K562 (cell line): ENCODE results near the gene THADA.

Experiments used
- ATF2 ChIP-seq: sonication (generic); formaldehyde crosslinking; IDR thresholded peaks from 2 replicates; pipeline ENCODE4 v1.8.1; 2022; ENCODE audit warnings: missing genetic modification reagents
- COPS2 ChIP-seq: fragments of 450-650 bp; conservative IDR thresholded peaks from 2 replicates; pipeline ENCODE4 v1.6.1; 2016; ENCODE audit warnings: mild to moderate bottlenecking, moderate library complexity
- CTCF ChIP-seq, 3 experiments: IDR thresholded peaks in 2 of 3; conservative IDR thresholded peaks in 1 of 3; 2 replicates each; pipeline ENCODE4 v1.5.1; 2011 to 2012; ENCODE audit warnings: low read length in 3 of 3, mild to moderate bottlenecking in 3 of 3, control low read depth in 2 of 3, improper control_type of control experiment in 1 of 3, inconsistent platforms in 1 of 3, low read depth in 1 of 3, mixed read lengths in 1 of 3, moderate library complexity in 1 of 3; ENCODE audit not compliant: insufficient read depth in 2 of 3
- ELK1 ChIP-seq: sonication (generic); formaldehyde crosslinking; IDR thresholded peaks from 2 replicates; pipeline ENCODE4 v1.8.1; 2022; ENCODE audit warnings: missing genetic modification reagents
- EZH2 ChIP-seq: IDR thresholded peaks from 2 replicates; pipeline ENCODE4 v1.6.1; 2012; ENCODE audit warnings: low read depth, mild to moderate bottlenecking, inconsistent platforms, low read length, borderline replicate concordance
- IRF1 ChIP-seq: sonication (generic); formaldehyde crosslinking; IDR thresholded peaks from 2 replicates; pipeline ENCODE4 v1.8.0; 2022; ENCODE audit warnings: missing genetic modification reagents, mild to moderate bottlenecking, borderline replicate concordance
- KLF16 ChIP-seq: IDR thresholded peaks from 2 replicates; pipeline ENCODE4 v1.6.1; 2016; ENCODE audit warnings: antibody characterized with exemption
- MTA3 ChIP-seq: fragments of 450-650 bp; formaldehyde crosslinking; IDR thresholded peaks from 2 replicates; pipeline ENCODE4 v1.6.1; 2017; ENCODE audit warnings: mild to moderate bottlenecking, borderline replicate concordance
- MYBL2 ChIP-seq, 2 experiments: fragments of 450-650 bp in 1 of 2; sonication (generic) in 1 of 2; formaldehyde crosslinking in 1 of 2; IDR thresholded peaks; 2 replicates each; pipeline versions ENCODE4 v1.6.1 to v1.8.1; 2017 to 2022; ENCODE audit warnings: borderline replicate concordance in 1 of 2, inconsistent platforms in 1 of 2, low read depth in 1 of 2, mild to moderate bottlenecking in 1 of 2, missing genetic modification reagents in 1 of 2, moderate library complexity in 1 of 2
- SPI1 ChIP-seq: IDR thresholded peaks from 2 replicates; pipeline ENCODE4 v1.6.1; 2011; ENCODE audit warnings: low read depth, low read length, control low read depth, borderline replicate concordance
- TCF7 ChIP-seq: sonication (generic); IDR thresholded peaks from 2 replicates; pipeline ENCODE4 v1.6.1; 2016; ENCODE audit warnings: antibody characterized with exemption, borderline replicate concordance
- ZBTB8A ChIP-seq: fragments of 450-650 bp; IDR thresholded peaks from 2 replicates; pipeline ENCODE4 v1.6.1; 2018; ENCODE audit warnings: mild to moderate bottlenecking, moderate library complexity; ENCODE audit not compliant: partially characterized antibody
- ZNF232 ChIP-seq: sonication (generic); formaldehyde crosslinking; IDR thresholded peaks from 2 replicates; pipeline ENCODE4 v1.8.0; 2022; ENCODE audit warnings: mild to moderate bottlenecking, missing genetic modification reagents
- TF ChIP-seq, protein P1 (sequence below): sonication (generic); formaldehyde crosslinking; IDR thresholded peaks from 2 replicates; pipeline ENCODE4 v1.5.0; 2020; ENCODE audit warnings: missing genetic modification reagents

- TF ChIP-seq COPS2 (no peak), CTCF (IDR thresholded peaks at IDR 0.05 in 2 of 3, conservative IDR thresholded peaks at IDR 0.05 in 1 of 3; ENCODE audit: insufficient read depth in 2 of 3, low read depth in 1 of 3, low read length in 3 of 3) (no peak), MYBL2 (IDR thresholded peaks at IDR 0.05; ENCODE audit: low read depth) (no peak), MYBL2 (CRISPR knock-in tag; IDR thresholded peaks at IDR 0.05; ENCODE audit: borderline replicate concordance) (no peak), EZH2 (no peak), ATF2 (CRISPR knock-in tag) (no peak), TCF7 (no peak), ELK1 (no peak), MTA3 (no peak), IRF1 (CRISPR knock-in tag) (no peak), ZNF232 (CRISPR knock-in tag) (no peak), ZBTB8A (no peak), SPI1 (no peak), KLF16 (no peak)
- TF ChIP-seq, protein P1, sequence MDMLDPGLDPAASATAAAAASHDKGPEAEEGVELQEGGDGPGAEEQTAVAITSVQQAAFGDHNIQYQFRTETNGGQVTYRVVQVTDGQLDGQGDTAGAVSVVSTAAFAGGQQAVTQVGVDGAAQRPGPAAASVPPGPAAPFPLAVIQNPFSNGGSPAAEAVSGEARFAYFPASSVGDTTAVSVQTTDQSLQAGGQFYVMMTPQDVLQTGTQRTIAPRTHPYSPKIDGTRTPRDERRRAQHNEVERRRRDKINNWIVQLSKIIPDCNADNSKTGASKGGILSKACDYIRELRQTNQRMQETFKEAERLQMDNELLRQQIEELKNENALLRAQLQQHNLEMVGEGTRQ (CRISPR knock-in tag), result no peak
These were observed 120.5 kb downstream of the THADA start for GRCh38 chr2:43475137-43475846.
